Measurements from ENCODE around the gene JADE2.

The JADE2 gene

DNA sequence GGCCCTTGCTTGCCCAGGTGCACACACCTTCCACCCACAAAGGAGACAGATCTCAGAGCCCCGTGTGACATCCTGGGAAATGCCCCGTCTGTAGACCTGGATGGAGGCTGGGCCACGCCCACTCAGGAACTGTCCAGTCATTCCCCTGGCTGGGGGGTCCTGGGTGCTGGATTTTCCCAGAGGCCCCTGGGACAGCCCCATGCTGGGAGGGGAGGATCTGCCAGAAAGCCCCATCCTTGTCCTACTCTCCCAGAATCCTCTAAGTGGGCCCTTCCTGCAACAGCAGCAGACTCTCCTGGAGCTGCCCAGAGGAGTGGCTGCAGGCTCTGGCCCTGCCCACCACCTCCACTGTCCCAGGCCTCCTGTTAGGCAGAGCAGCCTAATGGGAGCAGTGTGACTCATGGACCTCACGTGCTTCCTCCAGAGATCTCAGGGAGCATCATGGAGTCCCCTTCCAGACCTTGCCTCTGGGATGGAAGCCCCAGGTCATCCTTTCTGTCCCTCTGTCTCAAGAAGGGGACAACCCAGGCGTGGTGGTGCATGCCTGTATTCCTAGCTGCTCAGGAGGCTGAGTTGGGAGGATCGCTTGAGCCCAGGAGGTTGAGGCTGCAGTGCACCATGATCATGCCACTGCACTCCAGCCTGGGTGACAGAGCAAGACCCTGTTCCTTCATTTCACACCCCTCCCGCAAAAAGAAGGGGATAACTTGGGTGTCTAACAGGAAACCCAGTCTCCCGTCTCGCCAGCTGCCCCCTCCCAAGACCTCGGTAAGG, 51.7 kb downstream of the JADE2 start:
- no peaks in the 10 kb centered on the region for H3K27me3 ChIP-seq (ENCODE audit: control insufficient read depth in 1 of 2, insufficient read depth in 2 of 2, low read length in 2 of 2)
- H3K9me3 ChIP-seq (ENCODE audit: low read length), result no peaks in the 10 kb centered on the region
- H3K4me1 ChIP-seq (ENCODE audit: insufficient read depth, low read length), result peaks cover 26% of the 10 kb centered on the region
- no peak overlapping the region for H3K27ac ChIP-seq (ENCODE audit: low read depth, low read length)
- H3K4me3 ChIP-seq (ENCODE audit: low read depth in 1 of 2, low read length in 2 of 2), result no peak overlapping the region
- no peak overlapping the region for H3K9ac ChIP-seq (ENCODE audit: low read length)
- H3K36me3 ChIP-seq (ENCODE audit: insufficient read depth, low read length), result peaks cover 75% of the 10 kb centered on the region

DNA sequence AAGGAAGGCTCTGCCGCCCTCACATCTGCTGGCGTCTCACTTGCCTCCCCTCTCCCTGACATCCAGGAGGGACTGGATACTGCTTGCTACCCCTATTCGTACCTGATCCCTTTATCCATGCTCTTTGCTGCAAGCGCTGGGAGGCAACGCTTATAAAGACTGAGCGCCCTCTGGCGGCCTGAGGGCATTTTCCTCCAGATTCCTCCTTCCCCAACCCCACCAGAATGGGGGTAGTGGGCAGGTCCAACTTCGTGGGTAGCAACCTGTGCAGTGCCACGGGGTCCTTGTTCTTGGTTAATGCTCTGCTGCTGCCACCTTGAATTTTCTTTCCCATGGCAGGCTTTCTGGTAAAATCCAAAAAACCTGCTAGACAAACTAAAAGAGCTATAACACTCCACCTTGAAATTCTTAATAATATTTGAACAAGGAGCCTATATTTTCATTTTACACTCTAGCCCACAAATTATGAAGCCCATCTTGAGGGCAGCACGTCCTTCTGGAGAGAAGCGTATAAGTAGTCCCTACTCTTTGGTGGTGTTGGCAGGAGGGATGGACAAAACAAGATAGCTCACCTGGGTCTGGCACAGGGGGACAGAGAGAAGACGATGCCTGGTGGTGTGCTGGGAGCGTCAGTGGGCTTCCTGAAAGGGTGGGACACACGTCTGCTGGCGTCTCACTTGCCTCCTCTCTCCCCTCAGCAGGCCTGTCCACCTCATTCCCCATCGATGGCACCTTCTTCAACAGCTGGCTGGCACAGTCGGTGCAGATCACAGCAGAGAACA, 52.5 kb downstream of the JADE2 start:
- H3K36me3 ChIP-seq (ENCODE audit: insufficient read depth, low read length), result peaks cover 68% of the 10 kb centered on the region

DNA sequence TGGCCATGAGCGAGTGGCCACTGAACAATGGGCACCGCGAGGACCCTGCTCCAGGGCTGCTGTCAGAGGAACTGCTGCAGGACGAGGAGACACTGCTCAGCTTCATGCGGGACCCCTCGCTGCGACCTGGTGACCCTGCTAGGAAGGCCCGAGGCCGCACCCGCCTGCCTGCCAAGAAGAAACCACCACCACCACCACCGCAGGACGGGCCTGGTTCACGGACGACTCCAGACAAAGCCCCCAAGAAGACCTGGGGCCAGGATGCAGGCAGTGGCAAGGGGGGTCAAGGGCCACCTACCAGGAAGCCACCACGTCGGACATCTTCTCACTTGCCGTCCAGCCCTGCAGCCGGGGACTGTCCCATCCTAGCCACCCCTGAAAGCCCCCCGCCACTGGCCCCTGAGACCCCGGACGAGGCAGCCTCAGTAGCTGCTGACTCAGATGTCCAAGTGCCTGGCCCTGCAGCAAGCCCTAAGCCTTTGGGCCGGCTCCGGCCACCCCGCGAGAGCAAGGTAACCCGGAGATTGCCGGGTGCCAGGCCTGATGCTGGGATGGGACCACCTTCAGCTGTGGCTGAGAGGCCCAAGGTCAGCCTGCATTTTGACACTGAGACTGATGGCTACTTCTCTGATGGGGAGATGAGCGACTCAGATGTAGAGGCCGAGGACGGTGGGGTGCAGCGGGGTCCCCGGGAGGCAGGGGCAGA, 53.3 kb downstream of the JADE2 start:
- peaks cover 29% of the 10 kb centered on the region for H3K4me1 ChIP-seq (ENCODE audit: insufficient read depth, low read length)
- H3K27me3 ChIP-seq (ENCODE audit: control insufficient read depth in 1 of 2, insufficient read depth in 2 of 2, low read length in 2 of 2), result no peaks in the 10 kb centered on the region
- H3K9ac ChIP-seq (ENCODE audit: low read length), result no peak overlapping the region
- peak overlapping the region; percentile 25 for H3K27ac ChIP-seq (ENCODE audit: low read depth, low read length)
- H3K9me3 ChIP-seq (ENCODE audit: low read length), result no peaks in the 10 kb centered on the region
- H3K36me3 ChIP-seq (ENCODE audit: insufficient read depth, low read length), result peaks cover 60% of the 10 kb centered on the region
- H3K4me3 ChIP-seq (ENCODE audit: low read depth in 1 of 2, low read length in 2 of 2), result no peak overlapping the region

More for the DNA sequence above, 52.5 kb downstream of the JADE2 start:
- Histone ChIP-seq H3K27me3 (ENCODE audit: control insufficient read depth in 1 of 2, insufficient read depth in 2 of 2, low read length in 2 of 2) (no peaks in the 10 kb centered on the region), H3K9ac (ENCODE audit: low read length) (no peak overlapping the region), H3K4me1 (ENCODE audit: insufficient read depth, low read length) (peaks cover 29% of the 10 kb centered on the region), H3K4me3 (ENCODE audit: low read depth in 1 of 2, low read length in 2 of 2) (no peak overlapping the region), H3K27ac (ENCODE audit: low read depth, low read length) (peak overlapping the region; percentile 25), H3K9me3 (ENCODE audit: low read length) (no peaks in the 10 kb centered on the region)

DNA sequence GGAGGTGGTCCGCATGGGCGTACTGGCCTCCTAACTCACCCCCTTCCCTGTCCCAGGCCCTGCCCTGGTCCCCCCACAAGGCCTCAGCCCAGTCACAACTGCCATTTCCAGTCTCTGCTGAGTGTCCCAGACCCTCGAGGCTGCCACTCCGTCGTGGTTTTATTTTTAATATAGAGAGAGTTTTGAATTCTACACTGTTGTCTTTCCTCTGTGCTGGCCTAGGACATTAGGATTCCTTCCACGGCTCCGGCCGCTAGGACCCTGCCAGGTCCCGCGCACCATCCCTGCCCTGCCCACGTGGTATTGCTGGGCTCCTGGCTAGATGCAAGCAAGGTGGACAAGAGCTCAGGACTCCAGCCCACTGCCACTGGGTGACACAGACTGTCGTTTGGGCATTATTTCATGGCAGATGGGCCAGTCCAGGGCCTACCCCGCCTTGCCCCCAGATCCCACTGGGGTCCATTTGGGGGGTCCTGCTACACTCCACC, 53.9 kb downstream of the JADE2 start:
- peaks cover 29% of the 10 kb centered on the region for H3K4me1 ChIP-seq (ENCODE audit: insufficient read depth, low read length)
- no peak overlapping the region for H3K27ac ChIP-seq (ENCODE audit: low read depth, low read length)
- no peaks in the 10 kb centered on the region for H3K27me3 ChIP-seq (ENCODE audit: control insufficient read depth in 1 of 2, insufficient read depth in 2 of 2, low read length in 2 of 2)
- H3K4me3 ChIP-seq (ENCODE audit: low read depth in 1 of 2, low read length in 2 of 2), result no peak overlapping the region
- peaks cover 54% of the 10 kb centered on the region for H3K36me3 ChIP-seq (ENCODE audit: insufficient read depth, low read length)
- no peaks in the 10 kb centered on the region for H3K9me3 ChIP-seq (ENCODE audit: low read length)
- no peak overlapping the region for H3K9ac ChIP-seq (ENCODE audit: low read length)

DNA sequence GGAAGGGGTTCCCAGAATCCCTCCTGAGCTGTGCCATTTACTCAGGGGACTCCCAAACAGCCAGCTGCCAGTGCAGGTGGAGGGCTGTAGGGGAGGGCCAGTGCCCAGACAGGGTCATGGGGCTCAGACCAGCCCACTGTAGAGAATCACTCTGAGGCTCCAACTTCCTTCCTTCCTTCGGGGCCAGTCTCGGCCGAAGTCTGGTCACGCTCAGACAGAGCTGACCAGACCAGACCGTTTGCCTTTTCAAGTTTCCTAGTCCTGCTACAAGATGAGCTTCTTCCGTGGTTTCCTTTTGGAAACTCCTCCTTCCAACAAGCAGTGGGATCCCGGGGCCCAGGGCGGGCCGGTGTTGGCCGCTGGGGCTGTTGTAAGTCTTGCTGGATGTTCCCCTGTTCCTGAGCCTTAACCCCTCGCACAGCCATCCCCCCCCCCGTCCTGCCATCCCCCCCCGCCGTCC, 54.6 kb downstream of the JADE2 start:
- H3K4me1 ChIP-seq (ENCODE audit: insufficient read depth, low read length), result peaks cover 29% of the 10 kb centered on the region
- peaks cover 47% of the 10 kb centered on the region for H3K36me3 ChIP-seq (ENCODE audit: insufficient read depth, low read length)
- no peaks in the 10 kb centered on the region for H3K27me3 ChIP-seq (ENCODE audit: control insufficient read depth in 1 of 2, insufficient read depth in 2 of 2, low read length in 2 of 2)
- no peak overlapping the region for H3K9ac ChIP-seq (ENCODE audit: low read length)
- no peak overlapping the region for H3K27ac ChIP-seq (ENCODE audit: low read depth, low read length)
- H3K9me3 ChIP-seq (ENCODE audit: low read length), result no peaks in the 10 kb centered on the region
- no peak overlapping the region for H3K4me3 ChIP-seq (ENCODE audit: low read depth in 1 of 2, low read length in 2 of 2)

DNA sequence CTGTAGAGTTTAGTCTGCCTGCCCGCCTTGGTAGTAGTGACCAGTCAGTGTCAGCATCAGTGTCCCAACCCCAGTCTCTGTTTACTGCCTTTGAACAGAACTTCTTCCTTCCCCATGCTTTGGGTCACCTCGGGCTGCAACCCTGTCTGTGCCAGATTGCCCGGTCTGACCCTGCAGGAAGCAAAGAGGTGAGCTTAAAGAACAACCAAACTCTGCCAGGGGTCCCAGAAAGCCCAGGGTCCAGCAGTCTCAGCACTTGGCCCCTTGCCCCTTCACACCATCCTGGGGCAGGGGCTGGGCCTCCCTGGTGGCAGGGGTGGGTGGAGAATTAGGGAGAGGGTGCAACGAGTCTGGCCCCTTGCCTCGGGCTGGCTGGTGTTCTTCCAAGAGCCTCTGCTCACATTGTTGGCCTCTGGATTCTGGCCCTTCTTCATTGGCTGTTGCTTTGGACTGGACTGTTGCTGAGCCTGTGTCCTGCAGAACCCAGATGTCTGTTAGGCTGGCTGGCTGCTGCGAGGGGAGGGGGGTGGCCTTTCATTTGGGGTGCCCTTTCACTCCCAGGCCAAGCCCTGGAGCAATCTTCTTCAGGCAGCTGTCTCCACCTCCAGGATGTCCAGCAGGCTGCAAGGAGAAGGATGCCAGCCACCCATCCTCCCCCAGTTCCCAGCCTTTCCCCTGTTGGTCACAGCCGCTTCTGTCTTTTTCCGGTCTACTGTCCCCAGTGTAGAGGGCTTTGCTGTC, 55.9 kb downstream of the JADE2 start:
- Histone ChIP-seq H3K27ac (ENCODE audit: low read depth, low read length) (no peak overlapping the region), H3K27me3 (ENCODE audit: control insufficient read depth in 1 of 2, insufficient read depth in 2 of 2, low read length in 2 of 2) (no peaks in the 10 kb centered on the region), H3K4me1 (ENCODE audit: insufficient read depth, low read length) (peaks cover 29% of the 10 kb centered on the region), H3K4me3 (ENCODE audit: low read depth in 1 of 2, low read length in 2 of 2) (no peak overlapping the region), H3K9me3 (ENCODE audit: low read length) (no peaks in the 10 kb centered on the region), H3K36me3 (ENCODE audit: insufficient read depth, low read length) (peaks cover 33% of the 10 kb centered on the region), H3K9ac (ENCODE audit: low read length) (no peak overlapping the region)

DNA sequence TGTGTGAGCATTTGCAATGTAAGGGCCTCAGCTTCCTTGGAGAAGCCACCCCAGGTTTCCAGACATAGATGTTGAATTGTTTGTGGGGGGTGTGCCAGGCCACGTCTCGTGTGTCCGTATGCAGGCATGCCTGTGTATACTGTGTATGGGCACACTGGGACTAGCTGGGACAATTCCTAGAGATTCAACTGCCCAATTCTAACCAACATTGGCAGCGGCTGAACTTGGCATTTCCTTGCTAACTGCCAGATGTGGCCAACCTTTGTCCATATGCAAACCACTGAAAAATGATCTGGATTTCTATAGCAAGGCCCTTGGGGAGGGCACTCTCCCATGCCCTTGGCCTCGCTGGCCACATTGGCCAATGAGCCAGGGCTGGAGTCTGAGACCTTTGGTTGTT, 56.8 kb downstream of the JADE2 start:
- peaks cover 25% of the 10 kb centered on the region for H3K36me3 ChIP-seq (ENCODE audit: insufficient read depth, low read length)
- H3K9ac ChIP-seq (ENCODE audit: low read length), result no peak overlapping the region
- peaks cover 25% of the 10 kb centered on the region for H3K4me1 ChIP-seq (ENCODE audit: insufficient read depth, low read length)
- H3K4me3 ChIP-seq (ENCODE audit: low read depth in 1 of 2, low read length in 2 of 2), result no peak overlapping the region
- no peaks in the 10 kb centered on the region for H3K27me3 ChIP-seq (ENCODE audit: control insufficient read depth in 1 of 2, insufficient read depth in 2 of 2, low read length in 2 of 2)
- H3K27ac ChIP-seq (ENCODE audit: low read depth, low read length), result no peak overlapping the region
- no peaks in the 10 kb centered on the region for H3K9me3 ChIP-seq (ENCODE audit: low read length)

DNA sequence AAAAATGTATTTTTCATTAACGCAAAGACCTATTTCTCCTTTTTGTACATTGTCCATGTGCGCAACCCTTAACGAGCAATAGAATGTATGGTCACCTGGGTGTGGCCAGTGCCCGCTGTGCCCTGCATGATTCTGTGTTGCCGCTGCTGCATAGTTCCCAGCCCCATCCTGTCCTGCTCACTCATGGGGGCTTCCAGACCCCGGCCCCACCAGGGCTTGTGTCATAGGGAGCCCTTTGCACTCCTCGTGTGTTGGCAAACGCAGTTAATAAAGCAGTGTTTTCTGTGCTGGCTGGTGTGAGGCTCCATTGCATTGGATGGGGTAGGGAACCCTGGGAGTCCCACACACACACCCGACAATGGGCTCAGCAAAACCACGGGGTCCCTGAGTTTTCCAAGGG, 57.5 kb downstream of the JADE2 start:
- no peaks in the 10 kb centered on the region for H3K27me3 ChIP-seq (ENCODE audit: control insufficient read depth in 1 of 2, insufficient read depth in 2 of 2, low read length in 2 of 2)
- H3K36me3 ChIP-seq (ENCODE audit: insufficient read depth, low read length), result peaks cover 19% of the 10 kb centered on the region
- H3K27ac ChIP-seq (ENCODE audit: low read depth, low read length), result no peak overlapping the region
- H3K9ac ChIP-seq (ENCODE audit: low read length), result no peak overlapping the region
- H3K9me3 ChIP-seq (ENCODE audit: low read length), result no peaks in the 10 kb centered on the region
- H3K4me1 ChIP-seq (ENCODE audit: insufficient read depth, low read length), result peaks cover 19% of the 10 kb centered on the region
- H3K4me3 ChIP-seq (ENCODE audit: low read depth in 1 of 2, low read length in 2 of 2), result no peak overlapping the region

DNA sequence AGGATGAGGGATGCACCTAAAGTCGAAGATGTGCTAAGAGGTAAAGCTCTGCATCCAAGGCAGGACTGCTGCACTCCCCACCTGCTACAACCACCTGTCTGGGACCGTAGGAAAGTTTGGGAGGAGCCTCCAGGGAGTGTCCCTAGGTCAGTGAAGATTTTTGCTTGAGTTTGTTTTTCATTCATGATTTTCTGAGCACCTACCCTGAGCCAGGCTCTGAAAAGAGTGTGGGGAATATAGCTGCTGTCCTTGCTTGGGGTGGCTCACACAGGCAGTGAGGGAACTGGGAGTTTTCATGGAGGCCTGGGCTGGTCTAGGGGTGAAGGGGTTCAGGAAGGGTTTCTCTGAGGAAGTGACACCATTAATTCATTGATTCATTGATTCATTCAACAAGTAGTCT, 58.3 kb downstream of the JADE2 start:
- H3K9me3 ChIP-seq (ENCODE audit: low read length), result no peaks in the 10 kb centered on the region
- H3K27me3 ChIP-seq (ENCODE audit: control insufficient read depth in 1 of 2, insufficient read depth in 2 of 2, low read length in 2 of 2), result no peaks in the 10 kb centered on the region
- peaks cover 19% of the 10 kb centered on the region for H3K4me1 ChIP-seq (ENCODE audit: insufficient read depth, low read length)
- H3K9ac ChIP-seq (ENCODE audit: low read length), result no peak overlapping the region
- no peak overlapping the region for H3K27ac ChIP-seq (ENCODE audit: low read depth, low read length)
- H3K4me3 ChIP-seq (ENCODE audit: low read depth in 1 of 2, low read length in 2 of 2), result no peak overlapping the region
- peaks cover 11% of the 10 kb centered on the region for H3K36me3 ChIP-seq (ENCODE audit: insufficient read depth, low read length)

DNA sequence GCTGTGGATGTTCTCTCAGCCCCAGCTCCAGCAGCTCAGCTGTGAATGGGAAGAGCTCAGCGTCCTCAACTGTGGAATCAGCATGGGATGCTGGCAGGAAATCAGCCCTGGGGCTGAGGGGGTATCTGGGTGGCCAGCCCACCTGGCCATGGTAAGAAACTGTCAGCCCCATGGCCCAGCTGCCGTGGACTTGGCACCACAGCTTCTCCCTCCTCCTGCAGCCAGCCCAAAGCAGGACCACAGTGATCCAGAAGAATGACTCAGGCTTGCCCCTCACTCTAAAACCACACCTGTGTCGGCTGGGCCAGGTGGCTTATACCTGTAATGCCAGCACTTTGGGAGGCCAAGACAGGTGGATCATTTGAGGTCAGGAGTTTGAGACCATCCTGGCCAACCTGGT, 59.2 kb downstream of the JADE2 start:
- no peaks in the 10 kb centered on the region for H3K27me3 ChIP-seq (ENCODE audit: control insufficient read depth in 1 of 2, insufficient read depth in 2 of 2, low read length in 2 of 2)
- no peak overlapping the region for H3K27ac ChIP-seq (ENCODE audit: low read depth, low read length)
- peaks cover 4% of the 10 kb centered on the region for H3K36me3 ChIP-seq (ENCODE audit: insufficient read depth, low read length)
- no peak overlapping the region for H3K9ac ChIP-seq (ENCODE audit: low read length)
- H3K4me3 ChIP-seq (ENCODE audit: low read depth in 1 of 2, low read length in 2 of 2), result no peak overlapping the region
- H3K4me1 ChIP-seq (ENCODE audit: insufficient read depth, low read length), result peaks cover 19% of the 10 kb centered on the region
- H3K9me3 ChIP-seq (ENCODE audit: low read length), result no peaks in the 10 kb centered on the region

DNA sequence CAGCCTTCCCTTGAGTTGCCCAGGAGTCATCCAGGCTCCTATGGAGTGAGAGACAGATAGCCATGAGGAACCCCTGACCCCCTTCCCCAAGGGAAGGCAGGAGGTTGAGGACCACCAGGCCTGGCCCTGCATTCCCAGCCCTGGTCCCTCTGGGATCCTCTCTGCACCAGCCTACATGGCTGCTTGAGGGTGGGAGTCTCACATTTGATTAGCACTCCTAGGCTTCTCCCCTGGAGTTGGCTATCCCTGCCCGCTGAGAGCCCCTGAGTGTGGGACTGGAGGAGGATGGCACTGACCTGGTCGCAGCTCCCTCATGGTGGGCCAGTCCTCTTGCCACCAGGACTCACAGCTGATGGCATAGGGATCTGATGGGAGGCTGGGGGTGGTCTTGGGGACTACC, 60.5 kb downstream of the JADE2 start:
- Histone ChIP-seq H3K27me3 (ENCODE audit: control insufficient read depth in 1 of 2, insufficient read depth in 2 of 2, low read length in 2 of 2) (no peaks in the 10 kb centered on the region), H3K9ac (ENCODE audit: low read length) (no peak overlapping the region)

More for the DNA sequence above, 60.5 kb downstream of the JADE2 start:
- Histone ChIP-seq H3K36me3 (ENCODE audit: insufficient read depth, low read length) (no peaks in the 10 kb centered on the region), H3K9me3 (ENCODE audit: low read length) (no peaks in the 10 kb centered on the region), H3K4me3 (ENCODE audit: low read depth in 1 of 2, low read length in 2 of 2) (no peak overlapping the region), H3K27ac (ENCODE audit: low read depth, low read length) (no peak overlapping the region), H3K4me1 (ENCODE audit: insufficient read depth, low read length) (peaks cover 15% of the 10 kb centered on the region)

Data from muscle layer of colon (tissue), 2 donors.